GM15510 (cell line): ENCODE data around the gene RASSF3.

Experiments
- POLR2A ChIP-seq: IDR thresholded peaks from 3 replicates; pipeline ENCODE4 v1.6.1; 2011; ENCODE audit warnings: borderline replicate concordance; ENCODE audit not compliant: insufficient read length; ENCODE audit errors: extremely low read depth

The RASSF3 gene

GRCh38 chr12:64618953-64619590 lies 8.8 kb downstream of the RASSF3 start:
- no peak for TF ChIP-seq POLR2A

- TF ChIP-seq POLR2A = no peak
These were observed 11.1 kb downstream of the RASSF3 start for GRCh38 chr12:64621257-64621942.

- TF ChIP-seq POLR2A = no peak
These were observed 13.7 kb downstream of the RASSF3 start for GRCh38 chr12:64624035-64624434.

- no peak for TF ChIP-seq POLR2A
These were observed 15.2 kb downstream of the RASSF3 start for GRCh38 chr12:64625243-64626077.

- TF ChIP-seq POLR2A = no peak
These were observed 17.5 kb downstream of the RASSF3 start for GRCh38 chr12:64627771-64628170.

- no peak for TF ChIP-seq POLR2A
These were observed 20.9 kb downstream of the RASSF3 start for GRCh38 chr12:64631197-64631596.

- no peak for TF ChIP-seq POLR2A
These were observed 23.0 kb downstream of the RASSF3 start for GRCh38 chr12:64633011-64633939.

- TF ChIP-seq POLR2A = no peak
These were observed 23.6 kb downstream of the RASSF3 start for GRCh38 chr12:64633940-64634337.

GRCh38 chr12:64634508-64635092 lies 24.3 kb downstream of the RASSF3 start:
- no peak for TF ChIP-seq POLR2A

- no peak for TF ChIP-seq POLR2A
These were observed 25.2 kb downstream of the RASSF3 start for GRCh38 chr12:64635356-64635998.

- no peak for TF ChIP-seq POLR2A
These were observed 26.6 kb downstream of the RASSF3 start for GRCh38 chr12:64636856-64637255.

GRCh38 chr12:64639466-64639865 lies 29.2 kb downstream of the RASSF3 start:
- TF ChIP-seq POLR2A = no peak

- no peak for TF ChIP-seq POLR2A
These were observed 36.0 kb downstream of the RASSF3 start for GRCh38 chr12:64646318-64646717.

GRCh38 chr12:64649487-64649886 lies 39.2 kb downstream of the RASSF3 start:
- TF ChIP-seq POLR2A = no peak
